ENCODE data around the gene SNX19. TPM values are rescaled to one million over a fixed set of nuclear protein-coding genes. Genes with fewer than 3 reads are reported as not detected.
A peak's percentile ranks its signal among the peaks of the same experiment; 100 is the strongest.

Gene SNX19
- total and polyA plus RNA-seq, 2 of the 4 experiments (the other 2 are of a cell fraction): 35.9 to 113 TPM

DNA sequence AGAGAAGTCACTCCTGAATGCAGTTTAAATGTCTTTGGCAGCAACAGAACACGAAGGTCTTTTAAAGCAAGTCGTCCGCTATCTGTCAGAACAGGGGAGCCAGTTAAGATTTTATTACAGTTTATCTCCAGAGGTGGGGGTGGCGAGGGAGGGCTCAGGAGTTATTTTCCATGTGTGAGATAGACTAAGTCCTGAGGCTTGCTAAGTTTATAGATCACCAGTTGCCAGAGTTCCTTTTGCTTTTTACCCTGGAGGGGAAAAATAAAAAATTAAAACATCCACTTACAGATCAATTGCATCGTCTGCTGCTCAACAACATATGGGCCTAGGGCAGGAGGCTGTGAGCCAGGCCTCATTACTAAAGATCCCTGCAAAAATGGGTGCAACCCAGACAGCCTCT, 90.7 kb downstream of the SNX19 start:
- no peaks in the 10 kb centered on the region for H3K36me3 ChIP-seq (ENCODE audit: control insufficient read depth, insufficient read depth, low read length)
- TF ChIP-seq FOS (IDR thresholded peaks at IDR 0.05; ENCODE audit: low read depth, low read length): no peak
- no peak for TF ChIP-seq BHLHE40 (IDR thresholded peaks at IDR 0.05; ENCODE audit: low read depth, low read length)
- TF ChIP-seq MAZ (IDR thresholded peaks at IDR 0.05; ENCODE audit: borderline replicate concordance, low read depth, low read length): no peak
- no peak for TF ChIP-seq POLR2A (IDR thresholded peaks at IDR 0.05; ENCODE audit: low read depth, low read length)
- no peak for TF ChIP-seq RFX5 (IDR thresholded peaks at IDR 0.05; ENCODE audit: low read depth, low read length)
- no peak for TF ChIP-seq MAFK (IDR thresholded peaks at IDR 0.05; ENCODE audit: low read depth, low read length)
- TF ChIP-seq, protein P1, sequence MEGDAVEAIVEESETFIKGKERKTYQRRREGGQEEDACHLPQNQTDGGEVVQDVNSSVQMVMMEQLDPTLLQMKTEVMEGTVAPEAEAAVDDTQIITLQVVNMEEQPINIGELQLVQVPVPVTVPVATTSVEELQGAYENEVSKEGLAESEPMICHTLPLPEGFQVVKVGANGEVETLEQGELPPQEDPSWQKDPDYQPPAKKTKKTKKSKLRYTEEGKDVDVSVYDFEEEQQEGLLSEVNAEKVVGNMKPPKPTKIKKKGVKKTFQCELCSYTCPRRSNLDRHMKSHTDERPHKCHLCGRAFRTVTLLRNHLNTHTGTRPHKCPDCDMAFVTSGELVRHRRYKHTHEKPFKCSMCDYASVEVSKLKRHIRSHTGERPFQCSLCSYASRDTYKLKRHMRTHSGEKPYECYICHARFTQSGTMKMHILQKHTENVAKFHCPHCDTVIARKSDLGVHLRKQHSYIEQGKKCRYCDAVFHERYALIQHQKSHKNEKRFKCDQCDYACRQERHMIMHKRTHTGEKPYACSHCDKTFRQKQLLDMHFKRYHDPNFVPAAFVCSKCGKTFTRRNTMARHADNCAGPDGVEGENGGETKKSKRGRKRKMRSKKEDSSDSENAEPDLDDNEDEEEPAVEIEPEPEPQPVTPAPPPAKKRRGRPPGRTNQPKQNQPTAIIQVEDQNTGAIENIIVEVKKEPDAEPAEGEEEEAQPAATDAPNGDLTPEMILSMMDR (conservative IDR thresholded peaks at IDR 0.05; ENCODE audit: low read depth, low read length): no peak
- no peak for TF ChIP-seq SMC3 (IDR thresholded peaks at IDR 0.05; ENCODE audit: low read depth, low read length)
- no peak for TF ChIP-seq RCOR1 (IDR thresholded peaks at IDR 0.05; ENCODE audit: insufficient replicate concordance, low read length)
- no peak for TF ChIP-seq NFE2L2 (IDR thresholded peaks at IDR 0.05; ENCODE audit: low read depth, low read length)
- H3K23ac ChIP-seq (ENCODE audit: low read depth, low read length): no peak overlapping the region
- peak overlapping the region; percentile 15; the same call in 1 of the 3 replicates for H2BK15ac ChIP-seq (ENCODE audit: low read depth, low read length)
- H2AK9ac ChIP-seq (replicated peaks; ENCODE audit: low read depth, low read length, poor library complexity): no peak overlapping the region
- peak overlapping the region; percentile 80; the same call in 1 of the 2 replicates for H4K5ac ChIP-seq (ENCODE audit: low read depth, low read length)
- H3K4me3 ChIP-seq (ENCODE audit: insufficient read depth, low read depth, low read length): no peak overlapping the region
- no peak overlapping the region; the same call in none of the 2 replicates for H2BK20ac ChIP-seq (ENCODE audit: low read depth, low read length)
- H3K79me1 ChIP-seq (ENCODE audit: low read depth in 1 of 2, low read length in 2 of 2): no peaks in the 10 kb centered on the region
- H3K18ac ChIP-seq (ENCODE audit: low read depth, low read length): peak overlapping the region; percentile 77; the same call in 1 of the 2 replicates
- peak overlapping the region in 1 of 2 experiments; percentile 19; a peak in 1 of 4 replicates for H4K8ac ChIP-seq (ENCODE audit: low read depth in 2 of 2, low read length in 2 of 2)
- peaks cover 12% of the 10 kb centered on the region for H3K4me1 ChIP-seq (ENCODE audit: control insufficient read depth, insufficient read depth, low read length)
- no peak overlapping the region for H3K4me2 ChIP-seq (ENCODE audit: low read depth, low read length)
- BruUV-seq (replicated peaks): no TSS peak
- H2BK5ac ChIP-seq (ENCODE audit: low read depth, low read length, poor library complexity, severe bottlenecking): no peak overlapping the region
- no peaks in the 10 kb centered on the region for H3K9me1 ChIP-seq (ENCODE audit: insufficient read depth, low read length)
- H4K20me1 ChIP-seq (ENCODE audit: insufficient read depth, low read length): no peaks in the 10 kb centered on the region
- peak overlapping the region; percentile 83; the same call in 1 of the 2 replicates for H2AK5ac ChIP-seq (ENCODE audit: low read depth, low read length)
- H3K27ac ChIP-seq (ENCODE audit: insufficient read depth, low read length): peak overlapping the region; percentile 46; the same call in 1 of the 2 replicates
- H3K9me3 ChIP-seq (ENCODE audit: control insufficient read depth, insufficient read depth, low read length): no peaks in the 10 kb centered on the region
- ChIA-PET CTCF (no interaction called here), POLR2A (ENCODE audit: unreplicated experiment) (no interaction called here)
- in situ Hi-C loops (cut with MboI; ENCODE audit: low sequenced_read_pairs): no loop called here
- H3K27me3 ChIP-seq (ENCODE audit: control insufficient read depth, insufficient read depth, low read length): peaks cover 10% of the 10 kb centered on the region
- ATAC-seq (ENCODE audit: low read depth) (no peak), DNase-seq (peak; percentile 25)
- peak overlapping the region; percentile 52; the same call in 1 of the 2 replicates for H4K91ac ChIP-seq (ENCODE audit: insufficient read depth, low read depth, low read length)
- peak overlapping the region; percentile 32; the same call in 1 of the 2 replicates for H3K14ac ChIP-seq (replicated peaks; ENCODE audit: low read depth, low read length)
- no peak overlapping the region for H2AFZ ChIP-seq (replicated peaks; ENCODE audit: low read length, poor library complexity)
- 81% methylated on average over 3 of the region's 5 CpGs; no CpG with 5 or more reads in 1 of the 2 experiments for WGBS, 2 experiments (ENCODE audit: extremely low coverage in 2 of 2, insufficient read length in 1 of 2)
- H3K9ac ChIP-seq (ENCODE audit: low read depth, low read length): no peak overlapping the region; the same call in 1 of the 2 replicates
- H2BK120ac ChIP-seq (ENCODE audit: low read depth, low read length): peak overlapping the region; percentile 76
- intact Hi-C loops (cut with micrococcal nuclease): loop anchor here (5.0 kb wide), 3 partner anchors 148 to 303 kb away; no protein-coding TSS in a partner anchor
- H3K4ac ChIP-seq (ENCODE audit: low read depth, low read length): peak overlapping the region; percentile 56
- dilution Hi-C loops (cut with HindIII; ENCODE audit: low sequenced_read_pairs, unreplicated experiment): no loop called here
- no peak overlapping the region for H3K56ac ChIP-seq (ENCODE audit: extremely low read depth, insufficient read depth, low read length)
